Nephron (organoid): ENCODE measurements around the gene NFYC.

Experiments used
- H3K27ac Mint-ChIP-seq, 3 experiments: 2 replicates each; pipeline ENCODE4 v1.8.0; 2020; ENCODE audit warnings: mixed read lengths in 3 of 3, mild to moderate bottlenecking in 2 of 3, moderate library complexity in 1 of 3
- H3K27me3 Mint-ChIP-seq: 2 replicates; pipeline ENCODE4 v1.8.0; 2021; ENCODE audit warnings: low read depth, mild to moderate bottlenecking, moderate library complexity, mixed read lengths
- H3K36me3 Mint-ChIP-seq: 2 replicates; pipeline ENCODE4 v1.8.0; 2020; ENCODE audit warnings: low read depth, mixed read lengths
- H3K4me1 Mint-ChIP-seq: 2 replicates; pipeline ENCODE4 v1.8.0; 2020; ENCODE audit warnings: mixed read lengths
- H3K4me3 Mint-ChIP-seq, 3 experiments: 2 replicates each; pipeline ENCODE4 v1.8.0; 2020; ENCODE audit warnings: mild to moderate bottlenecking in 3 of 3, mixed read lengths in 3 of 3, moderate library complexity in 2 of 3
- H3K9me3 Mint-ChIP-seq: 2 replicates; pipeline ENCODE4 v1.8.0; 2020; ENCODE audit warnings: mixed read lengths
- CTCF ChIP-seq, 3 experiments: fragments of 200-600 bp; sonication (generic); IDR thresholded peaks; one replicate each; pipeline ENCODE4 v1.5.0; 2021; ENCODE audit warnings: antibody characterized with exemption in 3 of 3; ENCODE audit not compliant: unreplicated experiment in 3 of 3

The NFYC gene

GRCh38 chr1:40653851-40654537 lies 37.5 kb upstream of the NFYC start:
- H3K36me3 Mint-ChIP-seq: no peaks in the 10 kb centered on the region
- peak overlapping the region in 2 of 3 experiments; percentile 39 to 66 for H3K4me3 Mint-ChIP-seq
- peak overlapping the region in 2 of 3 experiments; percentile 16 to 26 for H3K27ac Mint-ChIP-seq
- no peaks in the 10 kb centered on the region for H3K9me3 Mint-ChIP-seq
- peaks cover 13% of the 10 kb centered on the region for H3K27me3 Mint-ChIP-seq
- TF ChIP-seq CTCF (IDR thresholded peaks at IDR 0.05; ENCODE audit: unreplicated experiment in 3 of 3): no peak
- H3K4me1 Mint-ChIP-seq: peaks cover 7% of the 10 kb centered on the region

DNA sequence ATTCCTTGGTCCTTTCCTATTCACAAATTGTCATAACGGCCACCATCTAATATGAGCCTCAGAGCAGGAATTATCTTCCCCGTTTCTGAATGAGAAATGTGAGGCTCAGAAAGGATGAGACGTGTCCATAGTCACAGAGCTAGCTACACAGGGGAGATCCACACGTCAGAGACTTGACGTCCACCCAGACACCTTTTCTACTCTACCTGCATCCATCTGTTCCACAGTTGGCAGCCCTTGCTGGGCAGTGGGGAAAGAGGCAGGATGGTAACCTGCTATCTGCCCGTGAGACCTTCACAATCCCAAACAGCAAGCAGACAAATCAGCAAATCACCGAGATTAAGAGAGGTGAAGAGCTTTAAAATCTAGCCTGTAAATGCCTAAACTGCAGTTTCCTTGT lies 34.5 kb upstream of the NFYC start:
- no peak overlapping the region for H3K27ac Mint-ChIP-seq
- H3K4me3 Mint-ChIP-seq: no peak overlapping the region
- H3K9me3 Mint-ChIP-seq: no peaks in the 10 kb centered on the region
- no peak for TF ChIP-seq CTCF (IDR thresholded peaks at IDR 0.05; ENCODE audit: unreplicated experiment in 3 of 3)
- peaks cover 7% of the 10 kb centered on the region for H3K4me1 Mint-ChIP-seq
- no peaks in the 10 kb centered on the region for H3K36me3 Mint-ChIP-seq
- peaks cover 7% of the 10 kb centered on the region for H3K27me3 Mint-ChIP-seq

DNA sequence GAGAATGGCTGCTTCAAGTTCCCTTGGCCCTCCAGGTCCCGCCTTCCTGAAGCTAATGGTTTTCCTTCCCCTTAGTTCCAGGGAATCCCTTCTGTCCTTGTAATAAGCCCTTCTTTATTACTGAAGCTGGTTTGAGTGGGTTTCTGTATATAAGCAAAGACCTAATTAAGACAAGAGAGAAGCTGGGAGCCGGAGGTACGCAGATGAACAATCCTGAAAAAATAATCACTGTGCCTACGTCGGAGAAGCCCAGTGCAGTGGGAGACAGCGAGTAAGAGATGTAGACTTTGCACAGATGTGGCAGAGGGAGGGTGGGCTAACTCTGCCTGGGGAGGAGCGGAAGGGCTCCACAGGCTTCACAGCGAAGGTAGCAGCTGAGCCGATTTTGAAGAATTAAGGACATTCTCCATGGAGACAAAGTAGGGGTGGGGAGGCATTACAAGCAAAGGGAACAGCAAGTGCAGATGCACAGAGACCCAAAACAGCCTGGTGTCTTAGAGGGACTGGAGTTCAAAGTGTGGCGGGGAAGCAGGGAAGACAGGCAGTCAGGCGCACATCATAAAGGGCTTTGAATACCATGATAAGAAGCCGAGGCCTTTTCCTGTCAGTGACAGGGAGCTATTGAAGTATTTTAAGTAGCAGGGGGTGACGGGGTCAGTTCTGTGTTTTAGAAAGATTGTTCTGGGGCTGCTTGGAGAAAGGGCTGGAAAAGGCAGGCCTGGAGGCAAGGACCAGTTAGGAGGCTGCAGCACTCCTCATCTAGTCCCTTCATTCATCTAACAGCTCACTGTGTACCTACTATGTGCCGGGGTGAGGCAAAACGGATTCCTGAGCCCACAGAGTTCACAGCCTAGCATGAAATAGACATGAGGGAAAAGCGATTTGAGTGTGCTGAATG lies 32.5 kb upstream of the NFYC start:
- H3K4me1 Mint-ChIP-seq: peaks cover 19% of the 10 kb centered on the region
- H3K27me3 Mint-ChIP-seq: peaks cover 14% of the 10 kb centered on the region
- no peak for TF ChIP-seq CTCF (IDR thresholded peaks at IDR 0.05; ENCODE audit: unreplicated experiment in 3 of 3)
- no peaks in the 10 kb centered on the region for H3K9me3 Mint-ChIP-seq
- H3K4me3 Mint-ChIP-seq: no peak overlapping the region
- no peaks in the 10 kb centered on the region for H3K36me3 Mint-ChIP-seq
- H3K27ac Mint-ChIP-seq: no peak overlapping the region

GRCh38 chr1:40659649-40659947 lies 31.9 kb upstream of the NFYC start:
- no peaks in the 10 kb centered on the region for H3K36me3 Mint-ChIP-seq
- no peaks in the 10 kb centered on the region for H3K9me3 Mint-ChIP-seq
- TF ChIP-seq CTCF (IDR thresholded peaks at IDR 0.05; ENCODE audit: unreplicated experiment in 3 of 3): no peak
- H3K4me3 Mint-ChIP-seq: no peak overlapping the region
- no peak overlapping the region for H3K27ac Mint-ChIP-seq
- H3K4me1 Mint-ChIP-seq: peaks cover 15% of the 10 kb centered on the region
- H3K27me3 Mint-ChIP-seq: peaks cover 10% of the 10 kb centered on the region

DNA sequence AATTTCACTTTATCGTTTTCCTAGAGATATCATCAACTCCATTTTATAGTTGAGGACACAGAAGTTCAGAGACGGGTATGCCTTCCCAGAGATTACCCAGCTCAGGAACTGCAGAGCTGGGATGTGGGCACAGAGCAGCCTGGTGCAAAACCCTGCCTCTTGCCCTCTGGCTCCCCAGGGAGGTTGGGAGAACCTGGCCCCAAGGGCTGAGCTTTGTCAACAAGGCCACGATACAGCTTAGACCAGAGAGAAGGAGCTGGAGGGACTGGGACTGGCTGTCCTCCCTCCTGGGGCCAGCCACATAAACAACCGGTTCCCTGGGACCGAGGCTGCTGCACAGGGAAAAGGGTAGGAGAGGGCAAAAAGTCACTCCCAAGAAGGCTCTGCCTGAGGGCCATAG lies 29.8 kb upstream of the NFYC start:
- no peaks in the 10 kb centered on the region for H3K36me3 Mint-ChIP-seq
- H3K4me3 Mint-ChIP-seq: no peak overlapping the region
- no peak for TF ChIP-seq CTCF (IDR thresholded peaks at IDR 0.05; ENCODE audit: unreplicated experiment in 3 of 3)
- peaks cover 13% of the 10 kb centered on the region for H3K4me1 Mint-ChIP-seq
- no peaks in the 10 kb centered on the region for H3K9me3 Mint-ChIP-seq
- peaks cover 13% of the 10 kb centered on the region for H3K27me3 Mint-ChIP-seq
- no peak overlapping the region for H3K27ac Mint-ChIP-seq
